Natural killer cell (primary cell): ENCODE measurements around the gene ERLIN1. TPM values are rescaled to one million over a fixed set of nuclear protein-coding genes. Genes with fewer than 3 reads are reported as not detected.

Experiments used
- ATAC-seq, 3 donors: fragments of 150-1000 bp in 2 of 3; fragments of 200-7000 bp in 1 of 3; cut with Tn5 transposase; 1 replicate in 1 of 3; 2 replicates in 2 of 3; pipeline ENCODE4 v1.10.0; 2021; ENCODE audit warnings: mild to moderate bottlenecking in 2 of 3, moderate library complexity in 2 of 3
- DNase-seq, 2 donors: peaks; one replicate each; pipeline versions ENCODE4 v3.0.0 to v3.0.0-alpha.2; 2013 to 2021; ENCODE audit warnings: mixed read lengths in 1 of 2
- H3K27ac ChIP-seq: one replicate; pipeline ENCODE4 v1.5.1; 2013; ENCODE audit warnings: mild to moderate bottlenecking, low read length
- H3K27me3 ChIP-seq: one replicate; pipeline ENCODE4 v1.6.1; 2013; ENCODE audit warnings: low read length; ENCODE audit not compliant: control insufficient read depth, insufficient read depth
- H3K36me3 ChIP-seq: one replicate; pipeline ENCODE4 v1.6.1; 2013; ENCODE audit warnings: low read length; ENCODE audit not compliant: control insufficient read depth, insufficient read depth
- H3K4me1 ChIP-seq: one replicate; pipeline ENCODE4 v1.6.1; 2013; ENCODE audit warnings: low read length; ENCODE audit not compliant: control insufficient read depth, insufficient read depth
- H3K4me3 ChIP-seq: one replicate; pipeline ENCODE4 v1.5.1; 2013; ENCODE audit warnings: low read length
- H3K9me3 ChIP-seq: one replicate; pipeline ENCODE4 v1.6.1; 2013; ENCODE audit warnings: low read length; ENCODE audit not compliant: control insufficient read depth, insufficient read depth
- H3K27ac Mint-ChIP-seq, 2 donors: one replicate each; pipeline ENCODE4 v1.8.0; 2022; ENCODE audit warnings: mild to moderate bottlenecking in 2 of 2, mixed read lengths in 2 of 2, moderate library complexity in 1 of 2
- H3K27me3 Mint-ChIP-seq, 2 donors: one replicate each; pipeline ENCODE4 v1.8.0; 2022; ENCODE audit warnings: low read depth in 2 of 2, mixed read lengths in 2 of 2
- H3K36me3 Mint-ChIP-seq: one replicate; pipeline ENCODE4 v1.8.0; 2022; ENCODE audit warnings: mixed read lengths
- H3K4me1 Mint-ChIP-seq, 2 donors: one replicate each; pipeline ENCODE4 v1.8.0; 2022; ENCODE audit warnings: mixed read lengths in 2 of 2
- H3K4me3 Mint-ChIP-seq: one replicate; pipeline ENCODE4 v1.8.0; 2022; ENCODE audit warnings: mild to moderate bottlenecking, moderate library complexity, mixed read lengths
- H3K9me3 Mint-ChIP-seq, 2 donors: one replicate each; pipeline ENCODE4 v1.8.0; 2022; ENCODE audit warnings: mixed read lengths in 2 of 2
- WGBS: methylation state at CpG from one replicate; pipeline ENCODE4 v1.1.7; 2013; ENCODE audit warnings: missing lambda C conversion rate; ENCODE audit not compliant: insufficient coverage; 5-methylcytosine and 5-hydroxymethylcytosine counted together
- intact Hi-C: fragments of 100-400 bp; cut with micrococcal nuclease; formaldehyde crosslinking; loops from one replicate; pipeline ENCODE4 v1.14.2; 2022
- total RNA-seq, 4 donors: library from RNA; stranded (reverse); fragments of 120-200 nt in 1 of 4; gene quantifications; one replicate each; pipeline versions ENCODE4 v1.2.3 to v1.2.4, GENCODE V29; 2013 to 2022
- TF ChIP-seq, protein P1 (sequence below): fragments of 200-600 bp; IDR thresholded peaks from one replicate; pipeline ENCODE4 v1.8.0; 2022; ENCODE audit warnings: antibody characterized with exemption

Gene ERLIN1
- total RNA-seq, 3 donors from 2014 or later (not counting 1 experiment from before 2014, with no cell fraction given) = 3.9 to 6.9 (median 5.1) TPM

DNA sequence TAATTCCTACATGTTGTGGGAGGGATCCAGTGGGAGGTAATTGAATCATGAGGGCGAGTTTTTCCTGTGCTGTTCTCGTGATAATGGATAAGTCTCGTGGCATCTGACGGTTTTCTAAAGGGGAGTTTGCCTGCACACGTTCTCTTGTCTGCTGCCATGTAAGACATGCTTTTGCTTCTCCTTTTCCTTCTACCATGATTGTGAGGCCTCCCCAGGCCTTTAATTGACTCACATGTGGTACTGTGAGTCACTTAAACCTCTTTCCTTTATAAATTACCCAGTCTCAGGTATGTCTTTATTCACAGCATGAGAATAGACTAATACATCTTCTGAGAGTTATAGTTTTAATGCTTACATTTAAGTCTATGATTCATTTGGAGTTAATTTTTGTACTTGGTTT, 81.5 kb downstream of the ERLIN1 start:
- H3K27me3 ChIP-seq = peaks cover 4% of the 10 kb centered on the region
- DNase-seq (no peak), ATAC-seq (no peak)
- no peaks in the 10 kb centered on the region for H3K36me3 ChIP-seq
- no peak overlapping the region for H3K4me3 ChIP-seq
- H3K27ac ChIP-seq = no peak overlapping the region
- intact Hi-C loops = no loop called here
- H3K27ac Mint-ChIP-seq = no peak overlapping the region
- H3K4me1 Mint-ChIP-seq = no peaks in the 10 kb centered on the region
- WGBS = 89% methylated on average over 5 of the region's 5 CpGs
- H3K4me1 ChIP-seq = no peaks in the 10 kb centered on the region
- TF ChIP-seq, protein P1, sequence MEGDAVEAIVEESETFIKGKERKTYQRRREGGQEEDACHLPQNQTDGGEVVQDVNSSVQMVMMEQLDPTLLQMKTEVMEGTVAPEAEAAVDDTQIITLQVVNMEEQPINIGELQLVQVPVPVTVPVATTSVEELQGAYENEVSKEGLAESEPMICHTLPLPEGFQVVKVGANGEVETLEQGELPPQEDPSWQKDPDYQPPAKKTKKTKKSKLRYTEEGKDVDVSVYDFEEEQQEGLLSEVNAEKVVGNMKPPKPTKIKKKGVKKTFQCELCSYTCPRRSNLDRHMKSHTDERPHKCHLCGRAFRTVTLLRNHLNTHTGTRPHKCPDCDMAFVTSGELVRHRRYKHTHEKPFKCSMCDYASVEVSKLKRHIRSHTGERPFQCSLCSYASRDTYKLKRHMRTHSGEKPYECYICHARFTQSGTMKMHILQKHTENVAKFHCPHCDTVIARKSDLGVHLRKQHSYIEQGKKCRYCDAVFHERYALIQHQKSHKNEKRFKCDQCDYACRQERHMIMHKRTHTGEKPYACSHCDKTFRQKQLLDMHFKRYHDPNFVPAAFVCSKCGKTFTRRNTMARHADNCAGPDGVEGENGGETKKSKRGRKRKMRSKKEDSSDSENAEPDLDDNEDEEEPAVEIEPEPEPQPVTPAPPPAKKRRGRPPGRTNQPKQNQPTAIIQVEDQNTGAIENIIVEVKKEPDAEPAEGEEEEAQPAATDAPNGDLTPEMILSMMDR = no peak
- H3K27me3 Mint-ChIP-seq = peaks cover 23 to 47% of the 10 kb centered on the region in 2 donors
- no peaks in the 10 kb centered on the region for H3K9me3 ChIP-seq
- no peak overlapping the region for H3K4me3 Mint-ChIP-seq
- no peaks in the 10 kb centered on the region for H3K36me3 Mint-ChIP-seq
- no peaks in the 10 kb centered on the region for H3K9me3 Mint-ChIP-seq

DNA sequence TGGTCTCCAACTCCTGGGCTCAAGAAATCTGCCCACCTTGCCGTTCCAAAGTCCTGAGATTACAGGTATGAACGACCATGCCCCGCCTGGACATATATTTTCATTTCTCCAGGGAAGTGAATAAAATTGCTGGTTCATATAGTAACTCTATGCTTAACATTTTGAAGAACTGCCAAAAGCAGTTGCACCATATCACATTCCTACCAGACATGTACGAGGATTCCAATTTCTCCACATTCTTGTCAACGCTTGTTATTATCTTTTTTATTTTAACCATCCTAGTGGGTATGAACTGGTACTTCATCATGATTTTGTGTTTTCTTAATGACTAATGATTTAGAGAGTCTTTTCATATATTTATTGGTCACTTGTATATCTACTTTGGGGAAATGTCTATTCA, 82.2 kb downstream of the ERLIN1 start:
- H3K4me3 Mint-ChIP-seq = no peak overlapping the region
- no peaks in the 10 kb centered on the region for H3K36me3 ChIP-seq
- H3K4me1 ChIP-seq = no peaks in the 10 kb centered on the region
- H3K27me3 Mint-ChIP-seq = peaks cover 23 to 44% of the 10 kb centered on the region in 2 donors
- peaks cover 4% of the 10 kb centered on the region for H3K27me3 ChIP-seq
- no peak overlapping the region for H3K4me3 ChIP-seq
- H3K9me3 Mint-ChIP-seq = no peaks in the 10 kb centered on the region
- DNase-seq (no peak), ATAC-seq (no peak)
- TF ChIP-seq, protein P1 = no peak
- H3K27ac Mint-ChIP-seq = no peak overlapping the region
- H3K36me3 Mint-ChIP-seq = no peaks in the 10 kb centered on the region
- no peak overlapping the region for H3K27ac ChIP-seq
- H3K9me3 ChIP-seq = no peaks in the 10 kb centered on the region
- WGBS = 98% methylated on average over 3 of the region's 5 CpGs
- intact Hi-C loops = no loop called here
- no peaks in the 10 kb centered on the region for H3K4me1 Mint-ChIP-seq

DNA sequence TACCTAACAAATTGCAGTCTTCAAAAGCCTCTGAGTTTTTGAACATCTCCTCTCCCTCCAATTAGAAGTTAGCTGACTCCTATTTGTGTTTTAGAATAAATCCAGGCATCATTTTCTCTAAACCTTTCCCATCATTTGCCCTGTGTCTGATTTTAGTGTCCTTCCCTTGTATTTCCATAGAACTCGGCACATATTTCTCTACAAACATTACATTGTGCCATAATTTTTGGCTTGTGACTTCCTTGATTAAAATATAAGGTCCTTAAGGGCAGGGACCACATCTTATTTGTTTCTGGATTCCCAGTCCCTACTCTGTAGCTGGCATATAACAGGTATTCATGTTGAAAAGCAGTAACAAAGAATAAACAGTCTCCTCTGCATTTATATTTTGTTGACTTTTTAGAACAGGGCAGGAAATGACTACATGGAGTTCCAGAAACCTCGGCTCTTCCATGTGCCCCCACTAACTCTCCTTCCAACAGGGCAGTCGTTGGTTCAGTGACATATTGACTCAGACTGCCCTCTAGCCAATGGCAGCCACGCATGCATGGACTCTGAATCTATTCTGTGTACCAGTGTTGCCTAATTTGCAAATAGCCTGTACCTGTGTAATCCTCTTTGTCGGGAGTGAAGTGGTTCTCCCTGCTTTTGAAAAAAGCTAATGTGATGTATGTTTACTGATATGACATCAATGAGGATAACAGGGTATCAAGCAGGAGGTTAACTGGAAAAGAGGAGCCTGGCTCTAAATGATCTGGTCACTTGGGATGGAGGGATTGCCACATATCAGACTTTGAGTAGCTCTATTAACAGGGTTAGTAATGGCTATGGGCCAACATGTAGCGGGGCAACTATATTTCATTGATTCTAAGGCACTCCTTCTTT, 84.4 kb downstream of the ERLIN1 start:
- intact Hi-C loops = no loop called here
- H3K9me3 Mint-ChIP-seq = no peaks in the 10 kb centered on the region
- TF ChIP-seq, protein P1 = no peak
- H3K36me3 Mint-ChIP-seq = no peaks in the 10 kb centered on the region
- no peaks in the 10 kb centered on the region for H3K4me1 ChIP-seq
- DNase-seq = no peak
- H3K27ac Mint-ChIP-seq = no peak overlapping the region
- no peak overlapping the region for H3K4me3 Mint-ChIP-seq
- H3K27me3 ChIP-seq = peaks cover 4% of the 10 kb centered on the region
- 66% methylated on average over 5 of the region's 6 CpGs for WGBS
- H3K27me3 Mint-ChIP-seq = peaks cover 25 to 36% of the 10 kb centered on the region in 2 donors
- no peaks in the 10 kb centered on the region for H3K9me3 ChIP-seq
- ATAC-seq = no peak
- H3K36me3 ChIP-seq = no peaks in the 10 kb centered on the region
- no peak overlapping the region for H3K4me3 ChIP-seq
- H3K4me1 Mint-ChIP-seq = no peaks in the 10 kb centered on the region
- no peak overlapping the region for H3K27ac ChIP-seq
